ENCODE results near the gene GALK1.

The GALK1 gene

GRCh38 chr17:75748706-75749105, 16.3 kb downstream of the GALK1 start:
- no peak for DNase-seq

GRCh38 chr17:75743625-75744206, 21.3 kb downstream of the GALK1 start:
- DNase-seq, result no peak

- no peak for DNase-seq
Measured at GRCh38 chr17:75742337-75742736, 22.7 kb downstream of the GALK1 start.

- DNase-seq, result no peak
Measured at GRCh38 chr17:75740631-75741077, 24.3 kb downstream of the GALK1 start.

GRCh38 chr17:75740215-75740614, 24.8 kb downstream of the GALK1 start:
- no peak for DNase-seq

GRCh38 chr17:75739801-75740200, 25.2 kb downstream of the GALK1 start:
- DNase-seq, result no peak

GRCh38 chr17:75739174-75739573, 25.8 kb downstream of the GALK1 start:
- DNase-seq, result no peak

GRCh38 chr17:75738218-75738802, 26.7 kb downstream of the GALK1 start:
- no peak for DNase-seq

GRCh38 chr17:75737133-75737962, 27.6 kb downstream of the GALK1 start:
- no peak for DNase-seq

- DNase-seq, result no peak
Measured at GRCh38 chr17:75736173-75736835, 28.7 kb downstream of the GALK1 start.

GRCh38 chr17:75734674-75735294, 30.2 kb downstream of the GALK1 start:
- no peak for DNase-seq

GRCh38 chr17:75733471-75733870, 31.5 kb downstream of the GALK1 start:
- DNase-seq, result no peak

- no peak for DNase-seq
Measured at GRCh38 chr17:75731716-75732498, 33.1 kb downstream of the GALK1 start.

- DNase-seq, result no peak
Measured at GRCh38 chr17:75731086-75731715, 33.8 kb downstream of the GALK1 start.

GRCh38 chr17:75730065-75730464, 34.9 kb downstream of the GALK1 start:
- DNase-seq, result no peak

- no peak for DNase-seq
Measured at GRCh38 chr17:75729351-75729750, 35.6 kb downstream of the GALK1 start.

GRCh38 chr17:75727391-75727790, 37.6 kb downstream of the GALK1 start:
- no peak for DNase-seq

- no peak for DNase-seq
Measured at GRCh38 chr17:75725504-75725903, 39.5 kb downstream of the GALK1 start.

- no peak for DNase-seq
Measured at GRCh38 chr17:75724016-75725003, 40.7 kb downstream of the GALK1 start.

- DNase-seq, result no peak
Measured at GRCh38 chr17:75723171-75723930, 41.6 kb downstream of the GALK1 start.
